Choroid plexus epithelial cell (primary cell): ENCODE measurements around the gene SNURF.
"Not testable (repeated sequence)": the region's sequence is repeated elsewhere in the genome, so short reads cannot be mapped to it uniquely, and the experiment has no call there.

Source experiments
- DNase-seq: peaks from one replicate; pipeline ENCODE4 v3.0.0-alpha.2; 2010; ENCODE audit warnings: low read depth
- H3K4me3 ChIP-seq: 2 replicates; pipeline ENCODE4 v1.5.1; 2011; ENCODE audit warnings: low read depth, mild to moderate bottlenecking, control low read depth, low read length, moderate library complexity
- TF ChIP-seq, protein P1 (sequence below): conservative IDR thresholded peaks from 2 replicates; pipeline ENCODE4 v1.5.1; 2011; ENCODE audit warnings: low read depth, mild to moderate bottlenecking, control low read depth, inconsistent platforms, low read length, moderate library complexity

SNURF gene

DNA sequence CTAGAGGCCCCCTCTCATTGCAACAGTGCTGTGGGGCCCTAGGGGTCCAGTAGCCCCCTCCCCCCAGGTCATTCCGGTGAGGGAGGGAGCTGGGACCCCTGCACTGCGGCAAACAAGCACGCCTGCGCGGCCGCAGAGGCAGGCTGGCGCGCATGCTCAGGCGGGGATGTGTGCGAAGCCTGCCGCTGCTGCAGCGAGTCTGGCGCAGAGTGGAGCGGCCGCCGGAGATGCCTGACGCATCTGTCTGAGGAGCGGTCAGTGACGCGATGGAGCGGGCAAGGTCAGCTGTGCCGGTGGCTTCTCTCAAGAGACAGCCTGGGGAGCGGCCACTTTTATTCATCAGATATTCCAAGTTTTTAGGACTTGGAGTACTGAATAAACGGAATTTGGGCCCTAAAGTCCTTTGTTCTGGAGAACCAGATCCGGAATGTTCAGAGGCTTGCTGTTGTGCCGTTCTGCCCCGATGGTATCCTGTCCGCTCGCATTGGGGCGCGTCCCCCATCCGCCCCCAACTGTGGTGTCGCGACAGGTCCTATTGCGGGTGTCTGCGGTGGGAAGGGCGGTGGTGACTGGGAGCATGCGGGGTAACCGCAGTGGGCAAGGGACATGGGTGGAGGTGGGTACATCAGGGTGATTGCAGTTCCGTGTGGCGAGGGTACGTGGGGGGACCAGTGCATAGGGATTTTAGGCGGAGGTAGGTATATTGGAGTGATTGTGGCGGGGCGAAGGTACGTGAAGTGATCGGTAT lies at the start of gene SNURF, which contains the start of gene SNRPN:
SNURF (plus strand) TSS at position 205 of the 748 bp plus-strand sequence; CDS start at position 267, 62 bp downstream.
SNRPN (plus strand) TSS at position 205 of the 748 bp plus-strand sequence. CDS start 19,467 bp downstream, outside the sequence.
- TF ChIP-seq, protein P1, sequence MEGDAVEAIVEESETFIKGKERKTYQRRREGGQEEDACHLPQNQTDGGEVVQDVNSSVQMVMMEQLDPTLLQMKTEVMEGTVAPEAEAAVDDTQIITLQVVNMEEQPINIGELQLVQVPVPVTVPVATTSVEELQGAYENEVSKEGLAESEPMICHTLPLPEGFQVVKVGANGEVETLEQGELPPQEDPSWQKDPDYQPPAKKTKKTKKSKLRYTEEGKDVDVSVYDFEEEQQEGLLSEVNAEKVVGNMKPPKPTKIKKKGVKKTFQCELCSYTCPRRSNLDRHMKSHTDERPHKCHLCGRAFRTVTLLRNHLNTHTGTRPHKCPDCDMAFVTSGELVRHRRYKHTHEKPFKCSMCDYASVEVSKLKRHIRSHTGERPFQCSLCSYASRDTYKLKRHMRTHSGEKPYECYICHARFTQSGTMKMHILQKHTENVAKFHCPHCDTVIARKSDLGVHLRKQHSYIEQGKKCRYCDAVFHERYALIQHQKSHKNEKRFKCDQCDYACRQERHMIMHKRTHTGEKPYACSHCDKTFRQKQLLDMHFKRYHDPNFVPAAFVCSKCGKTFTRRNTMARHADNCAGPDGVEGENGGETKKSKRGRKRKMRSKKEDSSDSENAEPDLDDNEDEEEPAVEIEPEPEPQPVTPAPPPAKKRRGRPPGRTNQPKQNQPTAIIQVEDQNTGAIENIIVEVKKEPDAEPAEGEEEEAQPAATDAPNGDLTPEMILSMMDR = no peak
- peak within 1 kb of the TSS; percentile 70 for H3K4me3 ChIP-seq
- peak; percentile 80 for DNase-seq

DNA sequence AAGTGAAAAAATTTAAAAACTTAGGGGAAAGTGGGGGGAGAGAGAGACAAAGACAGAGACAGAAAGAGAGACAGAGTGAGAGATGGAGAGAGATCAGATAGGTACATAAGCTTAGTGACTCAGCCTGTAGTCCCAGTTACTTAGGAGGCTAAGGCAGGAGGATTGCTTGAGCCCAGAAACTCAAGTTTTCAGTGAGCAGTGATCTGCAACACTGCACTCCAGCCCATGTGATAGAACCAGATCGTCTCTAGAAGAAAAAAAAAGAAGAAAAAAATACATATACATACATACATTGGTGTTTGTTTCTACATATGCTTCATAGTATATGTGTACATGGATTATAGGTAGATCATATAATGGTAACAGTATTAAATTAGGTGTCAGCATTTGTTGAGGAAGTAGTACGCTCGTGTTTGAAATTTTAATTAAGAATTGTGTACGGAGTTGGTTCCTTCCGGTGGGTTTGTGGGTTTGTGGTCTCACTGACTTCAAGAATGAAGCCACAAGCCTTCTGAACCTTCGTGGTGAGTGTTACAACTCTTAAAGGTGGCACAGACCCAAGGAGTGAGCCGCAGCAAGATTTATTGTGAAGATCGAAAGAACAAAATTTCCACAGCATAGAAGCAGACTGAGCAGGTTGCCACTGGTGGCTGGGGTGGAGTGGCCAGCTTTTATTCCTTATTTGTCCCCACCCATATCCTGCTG lies 38.3 kb upstream of the SNURF start:
- no peak for DNase-seq
- no peak overlapping the region for H3K4me3 ChIP-seq
- TF ChIP-seq, protein P1 = no peak

- TF ChIP-seq, protein P1 = no peak
- no peak for DNase-seq
- H3K4me3 ChIP-seq = no peak overlapping the region
Measured at GRCh38 chr15:24917431-24917830, 37.4 kb upstream of the SNURF start.

- TF ChIP-seq, protein P1 = no peak
- no peak for DNase-seq
- H3K4me3 ChIP-seq = no peak overlapping the region
Measured at GRCh38 chr15:24919446-24919845, 35.3 kb upstream of the SNURF start.

GRCh38 chr15:24922781-24923180 lies 32.0 kb upstream of the SNURF start:
- H3K4me3 ChIP-seq, DNase-seq: not testable (repeated sequence)

GRCh38 chr15:24924153-24924552 lies 30.6 kb upstream of the SNURF start:
- TF ChIP-seq, protein P1 = no peak
- no peak for DNase-seq
- H3K4me3 ChIP-seq = no peak overlapping the region

DNA sequence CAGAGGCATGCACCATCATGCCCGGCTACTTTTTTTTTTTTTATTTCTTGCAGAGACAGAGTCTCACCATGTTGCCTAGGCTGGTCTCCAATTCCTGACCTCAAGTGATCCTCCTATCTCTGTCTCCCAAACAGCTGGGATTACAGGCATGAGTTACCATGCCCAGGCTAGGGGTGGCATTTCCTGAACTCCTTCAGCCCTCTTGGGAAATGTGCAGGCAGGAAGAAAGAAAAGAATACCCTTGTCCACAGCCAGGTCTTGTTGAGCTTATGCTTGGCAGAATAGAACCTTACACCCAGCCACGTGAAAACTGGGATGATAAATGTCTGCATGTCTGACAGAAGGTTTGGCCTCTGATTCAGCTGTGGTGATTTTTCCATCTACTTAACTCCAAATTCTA lies 30.2 kb upstream of the SNURF start:
- no peak for DNase-seq
- TF ChIP-seq, protein P1 = no peak
- H3K4me3 ChIP-seq = no peak overlapping the region

GRCh38 chr15:24931874-24932732 lies 22.7 kb upstream of the SNURF start:
- not testable (repeated sequence) for DNase-seq, H3K4me3 ChIP-seq
